GM13977 (cell line): ENCODE data around the gene LCN10.
"Not testable (repeated sequence)": the region's sequence is repeated elsewhere in the genome, so short reads cannot be mapped to it uniquely, and the experiment has no call there.

Experiments
- DNase-seq: peaks from one replicate; pipeline ENCODE4 v3.0.0; 2012; ENCODE audit warnings: low spot score
- in situ Hi-C: fragments of 300-500 bp; cut with MboI; formaldehyde crosslinking; loops from one replicate; pipeline ENCODE4 v1.12.0; 2022; ENCODE audit warnings: low sequenced_read_pairs, low pct_unique_long_range_greater_than_20kb, mixed read lengths, inconsistent platforms; ENCODE audit not compliant: unreplicated experiment
- TF ChIP-seq, protein P1 (sequence below): IDR thresholded peaks from 2 replicates; pipeline ENCODE4 v1.5.1; 2012; ENCODE audit warnings: mild to moderate bottlenecking, control low read depth; ENCODE audit not compliant: insufficient read depth; ENCODE audit errors: extremely low read depth, missing control alignments

LCN10 gene

DNA sequence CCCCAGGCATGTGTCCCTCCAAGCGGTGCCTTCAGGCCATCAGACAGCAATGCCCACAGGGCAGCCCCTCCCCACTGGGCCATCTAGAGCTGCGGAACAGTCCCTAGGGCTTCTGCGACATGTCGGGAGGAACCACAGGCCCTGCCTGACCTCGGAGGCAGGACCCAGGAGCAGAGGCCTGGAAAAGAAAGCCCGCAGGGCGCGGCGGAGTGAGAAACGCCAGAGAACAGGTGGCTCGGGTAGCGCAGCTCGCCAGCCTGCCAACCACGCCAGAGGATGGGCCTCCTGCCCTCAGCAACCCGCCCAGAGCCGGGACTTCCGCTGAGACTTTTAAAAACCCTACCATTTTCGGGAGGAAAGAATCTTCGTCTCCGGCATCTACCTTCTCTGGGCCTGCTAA lies 14.6 kb upstream of the LCN10 start:
- TF ChIP-seq, protein P1, sequence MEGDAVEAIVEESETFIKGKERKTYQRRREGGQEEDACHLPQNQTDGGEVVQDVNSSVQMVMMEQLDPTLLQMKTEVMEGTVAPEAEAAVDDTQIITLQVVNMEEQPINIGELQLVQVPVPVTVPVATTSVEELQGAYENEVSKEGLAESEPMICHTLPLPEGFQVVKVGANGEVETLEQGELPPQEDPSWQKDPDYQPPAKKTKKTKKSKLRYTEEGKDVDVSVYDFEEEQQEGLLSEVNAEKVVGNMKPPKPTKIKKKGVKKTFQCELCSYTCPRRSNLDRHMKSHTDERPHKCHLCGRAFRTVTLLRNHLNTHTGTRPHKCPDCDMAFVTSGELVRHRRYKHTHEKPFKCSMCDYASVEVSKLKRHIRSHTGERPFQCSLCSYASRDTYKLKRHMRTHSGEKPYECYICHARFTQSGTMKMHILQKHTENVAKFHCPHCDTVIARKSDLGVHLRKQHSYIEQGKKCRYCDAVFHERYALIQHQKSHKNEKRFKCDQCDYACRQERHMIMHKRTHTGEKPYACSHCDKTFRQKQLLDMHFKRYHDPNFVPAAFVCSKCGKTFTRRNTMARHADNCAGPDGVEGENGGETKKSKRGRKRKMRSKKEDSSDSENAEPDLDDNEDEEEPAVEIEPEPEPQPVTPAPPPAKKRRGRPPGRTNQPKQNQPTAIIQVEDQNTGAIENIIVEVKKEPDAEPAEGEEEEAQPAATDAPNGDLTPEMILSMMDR = no peak
- in situ Hi-C loops = no loop called here
- no peak for DNase-seq

DNA sequence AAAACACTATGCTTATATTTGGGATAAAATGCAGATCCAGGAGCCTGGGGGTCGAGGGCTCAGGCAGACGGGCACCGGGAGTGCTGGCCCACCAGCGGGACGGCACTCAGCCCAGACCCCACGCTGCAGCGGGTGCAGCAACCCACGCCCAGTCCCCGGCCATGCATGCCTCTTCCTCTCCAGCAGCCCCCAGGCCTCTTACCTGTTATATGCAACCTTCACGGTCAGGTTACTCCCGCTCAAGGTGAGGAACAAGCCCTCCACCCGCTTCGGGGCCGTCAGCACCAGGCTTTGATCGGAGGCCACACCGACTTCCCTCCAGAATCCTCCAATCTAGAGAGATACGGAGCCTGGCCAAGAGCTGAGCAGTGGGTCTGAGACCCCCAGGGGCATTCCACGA lies 14.1 kb upstream of the LCN10 start:
- TF ChIP-seq, protein P1 = no peak
- DNase-seq = no peak
- in situ Hi-C loops = no loop called here

DNA sequence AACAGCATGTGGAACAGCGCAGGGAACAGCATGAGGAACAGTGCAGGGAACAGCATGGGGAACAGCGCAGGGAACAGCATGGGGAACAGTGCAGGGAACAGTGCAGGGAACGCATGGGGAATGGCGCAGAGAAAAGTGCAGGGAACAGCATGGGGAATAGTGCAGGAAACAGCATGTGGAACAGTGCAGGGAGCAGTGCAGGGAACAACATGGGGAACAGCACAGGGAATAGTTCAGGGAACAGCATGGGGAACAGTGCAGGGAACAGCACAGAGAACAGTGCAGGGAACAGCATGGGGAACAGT lies 13.3 kb upstream of the LCN10 start:
- DNase-seq = no peak
- in situ Hi-C loops = no loop called here
- TF ChIP-seq, protein P1 = no peak

DNA sequence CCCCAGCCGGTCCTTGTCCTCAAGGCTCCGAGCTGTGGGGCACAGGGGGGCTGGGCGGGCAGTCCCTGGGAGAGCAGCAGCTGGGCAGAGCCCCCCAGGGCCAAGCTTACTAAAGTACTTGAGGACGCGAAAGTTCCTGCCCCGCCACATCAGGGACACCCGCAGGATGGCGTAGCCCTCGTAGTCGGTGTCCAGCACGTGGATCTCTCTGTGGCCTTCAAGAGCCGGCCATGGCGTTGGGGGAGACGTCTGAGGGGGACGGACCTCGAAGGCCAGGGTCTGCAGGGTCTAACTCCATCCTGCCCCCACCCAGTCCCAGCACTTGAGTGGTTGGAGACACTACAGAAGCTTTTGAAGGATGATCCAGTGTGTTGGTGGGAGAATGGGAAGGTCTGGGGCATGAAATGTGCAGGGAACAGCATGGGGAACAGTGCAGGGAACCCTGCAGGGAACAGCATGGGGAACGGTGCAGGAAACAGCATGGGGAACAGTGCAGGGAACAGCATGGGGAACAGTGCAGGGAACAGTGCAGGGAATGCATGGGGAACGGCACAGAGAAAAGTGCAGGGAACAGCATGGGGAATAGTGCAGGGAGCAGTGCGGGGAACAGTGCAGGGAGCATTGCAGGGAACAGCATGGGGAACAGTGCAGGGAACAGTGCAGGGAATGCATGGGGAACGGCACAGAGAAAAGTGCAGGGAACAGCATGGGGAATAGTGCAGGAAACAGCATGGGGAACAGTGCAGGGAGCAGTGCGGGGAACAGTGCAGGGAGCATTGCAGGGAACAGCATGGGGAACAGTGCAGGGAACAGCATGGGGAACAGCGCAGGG lies 12.8 kb upstream of the LCN10 start:
- DNase-seq, in situ Hi-C loops: not testable (repeated sequence)

DNA sequence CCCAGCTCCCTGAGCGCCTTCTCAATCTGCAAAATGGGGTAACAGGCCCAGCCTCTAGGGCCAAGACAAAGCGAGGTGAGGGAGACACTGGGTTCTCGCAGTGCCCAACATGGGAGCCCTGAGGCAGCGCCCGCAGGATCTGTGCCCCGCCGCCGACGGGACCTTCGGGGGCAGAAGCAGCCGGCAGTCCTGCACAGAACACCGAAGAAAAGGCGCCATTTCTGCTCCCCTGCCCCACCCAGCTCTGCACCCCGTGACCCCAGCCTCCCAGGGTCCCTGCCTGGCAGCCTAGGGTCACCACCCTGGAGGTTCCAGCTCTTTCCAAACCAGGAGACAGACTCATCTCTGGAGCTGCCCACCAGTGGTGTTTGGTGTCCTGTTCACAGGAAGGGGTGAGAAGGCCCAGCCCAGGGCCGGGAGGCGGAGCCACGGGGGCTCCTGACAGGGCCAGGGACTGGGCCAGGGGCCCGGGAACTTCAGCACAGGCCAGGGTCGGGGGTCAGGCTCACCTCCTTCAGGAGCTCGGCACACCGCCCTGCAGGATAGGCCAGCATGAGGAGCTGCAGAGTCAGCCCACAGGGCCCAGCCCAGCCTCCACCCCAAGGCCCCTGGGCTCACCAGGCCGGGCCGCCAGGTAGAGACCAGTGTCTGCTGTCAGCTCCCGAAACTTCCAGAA lies 12.0 kb upstream of the LCN10 start:
- in situ Hi-C loops = no loop called here
- TF ChIP-seq, protein P1 = no peak
- DNase-seq = no peak

DNA sequence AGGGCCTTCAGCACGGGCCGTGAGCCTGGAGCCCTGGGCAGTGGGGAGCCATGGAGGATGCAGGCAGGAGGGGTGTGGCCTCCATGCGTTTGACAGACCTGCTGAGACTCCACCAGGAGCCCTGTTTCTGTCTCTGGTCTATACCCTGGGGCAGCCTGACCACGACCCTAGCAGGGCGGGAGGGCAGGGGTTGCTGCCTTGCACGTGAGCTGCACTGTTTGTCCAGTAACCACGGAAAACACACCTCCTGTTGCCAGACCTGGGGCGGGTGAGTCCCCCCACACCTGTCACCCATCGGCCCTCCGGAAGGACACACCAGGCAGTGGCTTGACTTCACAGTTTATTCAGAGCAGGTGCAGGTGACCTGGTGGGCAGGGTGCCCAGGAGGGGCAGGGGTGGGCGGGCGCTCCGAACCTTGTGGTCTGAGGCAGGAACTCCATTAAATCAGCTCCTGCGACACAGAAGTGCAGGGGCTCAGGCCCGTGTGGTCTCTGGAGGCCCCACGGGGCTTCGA lies 11.4 kb upstream of the LCN10 start:
- DNase-seq = no peak
- TF ChIP-seq, protein P1 = no peak
- in situ Hi-C loops = no loop called here
